Adrenal gland (tissue), 12 donors: Measurements from ENCODE around the gene PAX7. TPM values are rescaled to one million over a fixed set of nuclear protein-coding genes. Genes with fewer than 3 reads are reported as not detected.

Source experiments
- DNase-seq, 7 donors: peaks; one replicate each; pipeline ENCODE4 v3.0.0-alpha.2; 2019 to 2020
- H3K27ac ChIP-seq, 5 donors: fragments of 200-600 bp; sonication (generic) in 4 of 5; 1 replicate in 3 of 5; 2 replicates in 2 of 5; pipeline versions ENCODE4 v1.5.1 to v1.8.0; 2016 to 2020; ENCODE audit warnings: mild to moderate bottlenecking in 1 of 5
- H3K27me3 ChIP-seq: fragments of 200-600 bp; 2 replicates; pipeline ENCODE4 v1.8.0; 2021
- H3K36me3 ChIP-seq, 2 donors: fragments of 200-600 bp; replicated peaks in 1 of 2; 1 replicate in 1 of 2; 2 replicates in 1 of 2; pipeline versions ENCODE4 v1.5.1 to v1.8.0; 2018 to 2022
- H3K4me1 ChIP-seq, 2 donors: fragments of 200-600 bp; replicated peaks in 1 of 2; 1 replicate in 1 of 2; 2 replicates in 1 of 2; pipeline versions ENCODE4 v1.5.1 to v1.8.0; 2018 to 2021
- H3K4me3 ChIP-seq, 4 donors: fragments of 200-600 bp; sonication (generic) in 3 of 4; one replicate each; pipeline ENCODE4 v1.5.1; 2016 to 2018
- H3K9me3 ChIP-seq, 3 donors: fragments of 200-600 bp; sonication (generic) in 1 of 3; replicated peaks in 1 of 3; 1 replicate in 2 of 3; 2 replicates in 1 of 3; pipeline versions ENCODE4 v1.5.1 to v1.8.0; 2016 to 2021
- POLR2A ChIP-seq, 2 donors: fragments of 450-650 bp; IDR thresholded peaks; one replicate each; pipeline ENCODE4 v1.6.1; 2017; ENCODE audit warnings: antibody characterized with exemption in 2 of 2, mild to moderate bottlenecking in 2 of 2, moderate library complexity in 1 of 2
- WGBS, 4 donors: extraction: QIAGEN DNeasy Blood & Tissue Kit in 2 of 4; methylation state at CpG; one replicate each; pipeline versions ENCODE4 v1.1.5 to v1.1.7; 2013 to 2017; 5-methylcytosine and 5-hydroxymethylcytosine counted together
- intact Hi-C, 2 donors: fragments of 100-400 bp; cut with DNase I; formaldehyde crosslinking; loops; one replicate each; pipeline versions ENCODE4 v1.14.1 to v1.15.0; 2022 to 2023
- polyA plus RNA-seq, 3 donors: library from polyadenylated mRNA; stranded (reverse); fragments of 200-250 nt in 2 of 3; fragments of 350-450 nt in 1 of 3; fragmentation: Illumina TruSeq in 1 of 3; extraction: RNeasy Lipid Tissue Mini Kit (QIAGEN cat#74804) in 1 of 3; gene quantifications; one replicate each; pipeline ENCODE4 v1.2.3, GENCODE V29; 2013 to 2014
- total RNA-seq, 9 donors: library from RNA; depleted of rRNA in 4 of 9; stranded (reverse); fragments of >200 nt in 4 of 9; fragments of 120-200 nt in 1 of 9; fragmentation: NEBNext Ultra II Directional in 1 of 9; extraction: Animal tissue kit (Norgen Biotek cat#: 25700) in 1 of 9; gene quantifications; one replicate each; pipeline versions ENCODE4 v1.1.0 to v1.2.4, GENCODE V29; 2013 to 2023
- TF ChIP-seq, protein P1 (sequence below), 6 experiments: fragments of 450-650 bp in 4 of 6; fragments of 200-600 bp in 2 of 6; sonication (generic) in 1 of 6; IDR thresholded peaks; 1 replicate in 5 of 6; 2 replicates in 1 of 6; pipeline versions ENCODE4 v1.5.1 to v1.8.0; 2016 to 2021; ENCODE audit warnings: antibody characterized with exemption in 6 of 6, mild to moderate bottlenecking in 2 of 6, moderate library complexity in 1 of 6
- donor health status: healthy with polysubstance abuse.
- donor health status: Bipolar disorder and iron deficiency.
- donor health status: DM: yes; HTN: yes; CAD: no.
- donor health status: DM: no; HTN: no; CAD: no.
- donor health status: DM: no; HTN: no; CAD: no.
- donor health status: DM: yes; HTN: yes; CAD: no.

Gene PAX7
- total and polyA plus RNA-seq, 12 donors, result not detected

GRCh38 chr1:18731148-18731547 is 100.5 kb downstream of the PAX7 start:
- H3K27me3 ChIP-seq, result peaks cover 18% of the 10 kb centered on the region

GRCh38 chr1:18731591-18732235 is 101.1 kb downstream of the PAX7 start:
- TF ChIP-seq POLR2A (IDR thresholded peaks at IDR 0.05), result no peak
- TF ChIP-seq, protein P1, sequence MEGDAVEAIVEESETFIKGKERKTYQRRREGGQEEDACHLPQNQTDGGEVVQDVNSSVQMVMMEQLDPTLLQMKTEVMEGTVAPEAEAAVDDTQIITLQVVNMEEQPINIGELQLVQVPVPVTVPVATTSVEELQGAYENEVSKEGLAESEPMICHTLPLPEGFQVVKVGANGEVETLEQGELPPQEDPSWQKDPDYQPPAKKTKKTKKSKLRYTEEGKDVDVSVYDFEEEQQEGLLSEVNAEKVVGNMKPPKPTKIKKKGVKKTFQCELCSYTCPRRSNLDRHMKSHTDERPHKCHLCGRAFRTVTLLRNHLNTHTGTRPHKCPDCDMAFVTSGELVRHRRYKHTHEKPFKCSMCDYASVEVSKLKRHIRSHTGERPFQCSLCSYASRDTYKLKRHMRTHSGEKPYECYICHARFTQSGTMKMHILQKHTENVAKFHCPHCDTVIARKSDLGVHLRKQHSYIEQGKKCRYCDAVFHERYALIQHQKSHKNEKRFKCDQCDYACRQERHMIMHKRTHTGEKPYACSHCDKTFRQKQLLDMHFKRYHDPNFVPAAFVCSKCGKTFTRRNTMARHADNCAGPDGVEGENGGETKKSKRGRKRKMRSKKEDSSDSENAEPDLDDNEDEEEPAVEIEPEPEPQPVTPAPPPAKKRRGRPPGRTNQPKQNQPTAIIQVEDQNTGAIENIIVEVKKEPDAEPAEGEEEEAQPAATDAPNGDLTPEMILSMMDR (IDR thresholded peaks at IDR 0.05), result no peak
- H3K27ac ChIP-seq, result no peak overlapping the region
- H3K27me3 ChIP-seq, result peaks cover 18% of the 10 kb centered on the region
- no peaks in the 10 kb centered on the region for H3K9me3 ChIP-seq
- H3K36me3 ChIP-seq, result no peaks in the 10 kb centered on the region
- H3K4me3 ChIP-seq, result no peak overlapping the region
- intact Hi-C loops, result no loop called here
- H3K4me1 ChIP-seq, result no peaks in the 10 kb centered on the region
- WGBS, 4 donors, result 72 to 84% (median 79%) methylated on average over 10 of the region's 10 CpGs
- no peak for DNase-seq

More at GRCh38 chr1:18731148-18731547, 100.5 kb downstream of the PAX7 start:
- Histone ChIP-seq H3K27ac (no peak overlapping the region), H3K4me1 (no peaks in the 10 kb centered on the region), H3K36me3 (no peaks in the 10 kb centered on the region), H3K4me3 (no peak overlapping the region), H3K9me3 (no peaks in the 10 kb centered on the region)
- no peak for TF ChIP-seq POLR2A (IDR thresholded peaks at IDR 0.05)
- TF ChIP-seq, protein P1 (IDR thresholded peaks at IDR 0.05), result no peak
- 63 to 78% (median 66%) methylated on average over 3 to 6 of the region's 6 CpGs for WGBS, 4 donors
- intact Hi-C loops, result no loop called here
- no peak for DNase-seq

DNA sequence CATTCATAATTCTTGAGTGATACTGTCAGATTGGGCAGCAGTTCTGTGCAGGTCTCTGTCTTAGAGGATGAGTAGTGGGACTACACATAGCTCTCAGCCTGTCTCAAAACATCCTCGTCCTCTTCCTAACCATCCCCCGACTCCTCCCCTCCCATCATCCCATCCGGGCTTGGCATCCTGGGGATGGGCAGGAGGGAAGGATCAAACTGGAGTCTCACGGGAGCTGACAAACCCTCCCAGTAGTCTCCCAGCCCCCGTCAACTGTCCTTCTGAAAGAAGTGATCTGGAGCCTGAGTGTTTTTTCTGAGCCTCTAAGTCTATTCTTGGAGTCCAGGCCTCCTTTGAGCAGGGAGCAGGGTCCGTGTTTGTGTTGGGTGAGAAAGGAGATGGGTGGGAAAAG is 102.0 kb downstream of the PAX7 start:
- H3K36me3 ChIP-seq, result no peaks in the 10 kb centered on the region
- DNase-seq, result no peak
- TF ChIP-seq, protein P1 (IDR thresholded peaks at IDR 0.05), result no peak
- TF ChIP-seq POLR2A (IDR thresholded peaks at IDR 0.05), result no peak

GRCh38 chr1:18734001-18734400 is 103.4 kb downstream of the PAX7 start:
- H3K9me3 ChIP-seq, result no peaks in the 10 kb centered on the region
- no peak for DNase-seq
- TF ChIP-seq, protein P1 (IDR thresholded peaks at IDR 0.05), result no peak
- TF ChIP-seq POLR2A (IDR thresholded peaks at IDR 0.05), result no peak
- peaks cover 18% of the 10 kb centered on the region for H3K27me3 ChIP-seq
- no peaks in the 10 kb centered on the region for H3K36me3 ChIP-seq
- no peak overlapping the region for H3K27ac ChIP-seq
- WGBS, 4 donors, result 68 to 82% (median 76%) methylated on average over 13 to 15 of the region's 15 CpGs
- intact Hi-C loops, result no loop called here
- H3K4me1 ChIP-seq, result no peaks in the 10 kb centered on the region
- no peak overlapping the region for H3K4me3 ChIP-seq

More for the DNA sequence above, 102.0 kb downstream of the PAX7 start:
- 39 to 56% (median 53%) methylated on average over 6 of the region's 6 CpGs for WGBS, 4 donors
- no peak overlapping the region for H3K4me3 ChIP-seq
- intact Hi-C loops, result no loop called here
- H3K9me3 ChIP-seq, result no peaks in the 10 kb centered on the region
- H3K27me3 ChIP-seq, result peaks cover 18% of the 10 kb centered on the region
- no peaks in the 10 kb centered on the region for H3K4me1 ChIP-seq
- H3K27ac ChIP-seq, result no peak overlapping the region
